ENCODE results near the gene C3orf52.
A peak's percentile ranks its signal among the peaks of the same experiment; 100 is the strongest.
"Not testable (repeated sequence)": the region's sequence is repeated elsewhere in the genome, so short reads cannot be mapped to it uniquely, and the experiment has no call there.

The C3orf52 gene

GRCh38 chr3:112059497-112059896, 26.7 kb upstream of the C3orf52 start:
- no peak overlapping the region for H3K4ac ChIP-seq (ENCODE audit: low read depth, low read length)
- H4K8ac ChIP-seq (ENCODE audit: low read depth, low read length) = no peak overlapping the region
- no peak overlapping the region for H3K4me2 ChIP-seq (ENCODE audit: low read length)
- no peak for DNase-seq
- H3K27me3 ChIP-seq (ENCODE audit: insufficient read depth, low read length, poor library complexity) = no peaks in the 10 kb centered on the region
- H3K27ac ChIP-seq (ENCODE audit: low read depth, low read length) = no peak overlapping the region
- H3K4me3 ChIP-seq (ENCODE audit: low read length) = no peak overlapping the region
- H2BK120ac ChIP-seq (ENCODE audit: low read depth, low read length) = no peak overlapping the region
- H3K23ac ChIP-seq (ENCODE audit: low read length) = no peak overlapping the region
- no peak overlapping the region for H2BK5ac ChIP-seq (ENCODE audit: low read length)
- no peak overlapping the region for H3K9ac ChIP-seq (ENCODE audit: low read length)
- no peak overlapping the region for H2BK15ac ChIP-seq (replicated peaks; ENCODE audit: low read depth)
- H3K79me1 ChIP-seq (ENCODE audit: low read length) = no peaks in the 10 kb centered on the region
- no CpG with 5 or more reads among the region's 1 CpG for WGBS (ENCODE audit: extremely low coverage, insufficient coverage, low lambda C conversion rate)
- no peaks in the 10 kb centered on the region for H3K79me2 ChIP-seq (ENCODE audit: control insufficient read depth, insufficient read depth, low read length)
- no peak overlapping the region for H3K18ac ChIP-seq (ENCODE audit: low read length)
- H3K36me3 ChIP-seq (ENCODE audit: control insufficient read depth, insufficient read depth, low read length) = no peaks in the 10 kb centered on the region
- H4K5ac ChIP-seq (ENCODE audit: low read length) = no peak overlapping the region
- H2AK5ac ChIP-seq (ENCODE audit: low read length) = no peak overlapping the region
- no peak overlapping the region for H3K56ac ChIP-seq (ENCODE audit: low read length)
- H3K4me1 ChIP-seq (ENCODE audit: control insufficient read depth, low read depth, low read length) = no peaks in the 10 kb centered on the region

- Histone ChIP-seq H2AK5ac (ENCODE audit: low read length) (no peak overlapping the region), H3K4me2 (ENCODE audit: low read length) (no peak overlapping the region), H3K4ac (ENCODE audit: low read depth, low read length) (no peak overlapping the region), H3K9ac (ENCODE audit: low read length) (no peak overlapping the region), H2BK15ac (replicated peaks; ENCODE audit: low read depth) (no peak overlapping the region), H3K79me1 (ENCODE audit: low read length) (no peaks in the 10 kb centered on the region), H3K56ac (ENCODE audit: low read length) (no peak overlapping the region), H4K5ac (ENCODE audit: low read length) (no peak overlapping the region), H2BK120ac (ENCODE audit: low read depth, low read length) (no peak overlapping the region), H2BK5ac (ENCODE audit: low read length) (no peak overlapping the region), H3K36me3 (ENCODE audit: control insufficient read depth, insufficient read depth, low read length) (no peaks in the 10 kb centered on the region), H3K27ac (ENCODE audit: low read depth, low read length) (no peak overlapping the region), H3K23ac (ENCODE audit: low read length) (no peak overlapping the region), H3K18ac (ENCODE audit: low read length) (no peak overlapping the region), H3K4me1 (ENCODE audit: control insufficient read depth, low read depth, low read length) (no peaks in the 10 kb centered on the region), H4K8ac (ENCODE audit: low read depth, low read length) (no peak overlapping the region), H3K4me3 (ENCODE audit: low read length) (no peak overlapping the region), H3K79me2 (ENCODE audit: control insufficient read depth, insufficient read depth, low read length) (no peaks in the 10 kb centered on the region), H3K27me3 (ENCODE audit: insufficient read depth, low read length, poor library complexity) (no peaks in the 10 kb centered on the region)
- no CpG with 5 or more reads among the region's 3 CpGs for WGBS (ENCODE audit: extremely low coverage, insufficient coverage, low lambda C conversion rate)
- no peak for DNase-seq
These were observed 25.0 kb upstream of the C3orf52 start for GRCh38 chr3:112061152-112061551.

- H3K56ac ChIP-seq (ENCODE audit: low read length); H3K79me2 ChIP-seq (ENCODE audit: control insufficient read depth, insufficient read depth, low read length); H3K4ac ChIP-seq (ENCODE audit: low read depth, low read length); H2BK5ac ChIP-seq (ENCODE audit: low read length); H3K18ac ChIP-seq (ENCODE audit: low read length); H4K5ac ChIP-seq (ENCODE audit: low read length); H2BK120ac ChIP-seq (ENCODE audit: low read depth, low read length); H3K9ac ChIP-seq (ENCODE audit: low read length); H3K27ac ChIP-seq (ENCODE audit: low read depth, low read length); H2AK5ac ChIP-seq (ENCODE audit: low read length); H3K4me2 ChIP-seq (ENCODE audit: low read length); H2BK15ac ChIP-seq (replicated peaks; ENCODE audit: low read depth); H3K27me3 ChIP-seq (ENCODE audit: insufficient read depth, low read length, poor library complexity); H3K36me3 ChIP-seq (ENCODE audit: control insufficient read depth, insufficient read depth, low read length); H3K23ac ChIP-seq (ENCODE audit: low read length); H3K79me1 ChIP-seq (ENCODE audit: low read length); H4K8ac ChIP-seq (ENCODE audit: low read depth, low read length); DNase-seq; H3K4me1 ChIP-seq (ENCODE audit: control insufficient read depth, low read depth, low read length); H3K4me3 ChIP-seq (ENCODE audit: low read length): not testable (repeated sequence)
- no CpG with 5 or more reads among the region's 8 CpGs for WGBS (ENCODE audit: extremely low coverage, insufficient coverage, low lambda C conversion rate)
These were observed 13.7 kb upstream of the C3orf52 start for GRCh38 chr3:112072387-112073060.

DNA sequence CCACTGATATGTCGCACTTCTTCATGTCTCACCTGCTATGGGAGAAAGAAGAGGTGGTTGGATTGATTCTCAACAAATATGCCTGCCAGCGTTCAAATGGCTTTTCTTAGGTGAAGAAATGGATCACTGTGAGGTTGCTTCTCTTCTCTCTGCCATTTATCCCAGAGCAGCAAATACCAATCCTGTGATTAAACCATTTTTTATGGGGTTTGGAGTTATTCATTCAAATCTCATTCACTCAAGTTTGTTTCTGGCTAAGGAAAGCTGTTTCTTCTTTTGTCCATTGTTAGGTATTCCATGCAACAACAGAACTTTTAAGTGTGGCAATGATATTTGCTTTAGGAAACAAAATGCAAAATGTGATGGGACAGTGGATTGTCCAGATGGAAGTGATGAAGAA, 12.2 kb upstream of the C3orf52 start:
- no peaks in the 10 kb centered on the region for H3K79me1 ChIP-seq (ENCODE audit: low read length)
- H3K18ac ChIP-seq (ENCODE audit: low read length) = no peak overlapping the region
- no peaks in the 10 kb centered on the region for H3K27me3 ChIP-seq (ENCODE audit: insufficient read depth, low read length, poor library complexity)
- no peak overlapping the region for H3K4ac ChIP-seq (ENCODE audit: low read depth, low read length)
- no peak overlapping the region for H4K8ac ChIP-seq (ENCODE audit: low read depth, low read length)
- no peak overlapping the region for H4K5ac ChIP-seq (ENCODE audit: low read length)
- H3K56ac ChIP-seq (ENCODE audit: low read length) = no peak overlapping the region
- no peak overlapping the region for H3K9ac ChIP-seq (ENCODE audit: low read length)
- no CpG with 5 or more reads among the region's 2 CpGs for WGBS (ENCODE audit: extremely low coverage, insufficient coverage, low lambda C conversion rate)
- H3K4me1 ChIP-seq (ENCODE audit: control insufficient read depth, low read depth, low read length) = no peaks in the 10 kb centered on the region
- no peaks in the 10 kb centered on the region for H3K36me3 ChIP-seq (ENCODE audit: control insufficient read depth, insufficient read depth, low read length)
- H3K4me2 ChIP-seq (ENCODE audit: low read length) = no peak overlapping the region
- H2BK120ac ChIP-seq (ENCODE audit: low read depth, low read length) = no peak overlapping the region
- no peak overlapping the region for H3K23ac ChIP-seq (ENCODE audit: low read length)
- no peak overlapping the region for H2BK5ac ChIP-seq (ENCODE audit: low read length)
- no peaks in the 10 kb centered on the region for H3K79me2 ChIP-seq (ENCODE audit: control insufficient read depth, insufficient read depth, low read length)
- no peak overlapping the region for H2BK15ac ChIP-seq (replicated peaks; ENCODE audit: low read depth)
- no peak for DNase-seq
- H3K27ac ChIP-seq (ENCODE audit: low read depth, low read length) = no peak overlapping the region
- H3K4me3 ChIP-seq (ENCODE audit: low read length) = no peak overlapping the region
- no peak overlapping the region for H2AK5ac ChIP-seq (ENCODE audit: low read length)

DNA sequence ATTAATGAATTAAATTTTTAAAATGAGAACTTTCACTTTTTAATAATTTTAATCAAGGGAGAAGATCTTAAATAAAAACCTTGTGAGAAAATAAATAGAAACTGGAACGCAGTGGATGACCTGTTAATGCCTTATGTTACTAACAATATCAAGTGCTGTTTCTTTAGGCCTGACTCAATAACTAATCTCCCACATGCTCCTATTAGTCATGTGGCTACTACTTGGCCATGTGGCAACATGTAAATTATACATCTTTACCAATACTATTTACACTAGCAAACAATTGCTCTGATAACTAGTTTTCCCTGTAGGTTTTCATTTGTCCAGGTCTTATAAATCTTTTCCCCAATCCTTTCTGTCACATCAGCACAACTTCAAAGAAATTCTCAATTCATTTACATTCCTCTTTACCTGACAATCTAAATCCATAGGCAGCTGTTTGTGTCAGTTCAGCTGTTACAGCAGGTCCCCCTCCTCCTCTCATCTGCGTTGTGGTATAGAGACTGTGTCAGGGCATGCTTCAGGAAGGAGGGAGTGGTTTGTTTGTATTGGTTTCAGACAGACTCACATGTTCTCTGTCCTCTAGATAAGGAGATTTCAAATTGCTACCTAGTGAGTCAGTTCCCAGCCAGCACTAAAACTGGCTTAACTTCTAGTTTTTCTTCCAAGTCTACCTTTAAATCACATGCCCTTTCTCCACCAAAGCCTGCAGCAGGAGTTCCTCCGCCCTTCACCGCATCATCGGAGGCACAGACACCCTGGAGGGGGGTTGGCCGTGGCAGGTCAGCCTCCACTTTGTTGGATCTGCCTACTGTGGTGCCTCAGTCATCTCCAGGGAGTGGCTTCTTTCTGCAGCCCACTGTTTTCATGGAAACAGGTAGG, 11.3 kb upstream of the C3orf52 start:
- Histone ChIP-seq H3K4me3 (ENCODE audit: low read length) (no peak overlapping the region), H3K79me2 (ENCODE audit: control insufficient read depth, insufficient read depth, low read length) (no peaks in the 10 kb centered on the region), H2BK120ac (ENCODE audit: low read depth, low read length) (no peak overlapping the region), H3K27ac (ENCODE audit: low read depth, low read length) (peak overlapping the region; percentile 16), H2BK15ac (replicated peaks; ENCODE audit: low read depth) (no peak overlapping the region), H3K4me2 (ENCODE audit: low read length) (no peak overlapping the region), H3K4ac (ENCODE audit: low read depth, low read length) (no peak overlapping the region), H4K5ac (ENCODE audit: low read length) (no peak overlapping the region), H3K79me1 (ENCODE audit: low read length) (no peaks in the 10 kb centered on the region), H3K56ac (ENCODE audit: low read length) (no peak overlapping the region), H3K4me1 (ENCODE audit: control insufficient read depth, low read depth, low read length) (no peaks in the 10 kb centered on the region), H3K9ac (ENCODE audit: low read length) (no peak overlapping the region), H2AK5ac (ENCODE audit: low read length) (no peak overlapping the region), H3K36me3 (ENCODE audit: control insufficient read depth, insufficient read depth, low read length) (no peaks in the 10 kb centered on the region), H3K18ac (ENCODE audit: low read length) (no peak overlapping the region), H4K8ac (ENCODE audit: low read depth, low read length) (no peak overlapping the region), H3K23ac (ENCODE audit: low read length) (no peak overlapping the region), H3K27me3 (ENCODE audit: insufficient read depth, low read length, poor library complexity) (no peaks in the 10 kb centered on the region), H2BK5ac (ENCODE audit: low read length) (no peak overlapping the region)
- no CpG with 5 or more reads among the region's 6 CpGs for WGBS (ENCODE audit: extremely low coverage, insufficient coverage, low lambda C conversion rate)
- DNase-seq = peak; percentile 90

Measured in mesendoderm (in vitro differentiated cells).